Measurements from ENCODE around the gene REN.

Gene REN

GRCh38 chr1:204191456-204191855 is 25.3 kb upstream of the REN start:
- H3K27ac ChIP-seq (ENCODE audit: low read depth, low read length, poor library complexity, severe bottlenecking), result no peak overlapping the region
- no peak overlapping the region for H3K4me2 ChIP-seq (ENCODE audit: low read length)
- TF ChIP-seq CTCF (IDR thresholded peaks at IDR 0.05; ENCODE audit: low read length) (no peak), EZH2 (IDR thresholded peaks at IDR 0.05; ENCODE audit: borderline replicate concordance, low read length) (no peak)
- H3F3A ChIP-seq (ENCODE audit: insufficient read depth, low read length), result no peaks in the 10 kb centered on the region
- no peaks in the 10 kb centered on the region for H3K36me3 ChIP-seq (ENCODE audit: insufficient read depth, low read length)
- H3K4me3 ChIP-seq (ENCODE audit: low read depth, low read length, poor library complexity, severe bottlenecking), result no peak overlapping the region
- no peaks in the 10 kb centered on the region for H3K4me1 ChIP-seq (ENCODE audit: insufficient read depth, low read length, severe bottlenecking)
- H3K9me3 ChIP-seq (ENCODE audit: low read length), result no peaks in the 10 kb centered on the region
- H4K20me1 ChIP-seq (ENCODE audit: insufficient read depth, low read length), result no peaks in the 10 kb centered on the region
- no peaks in the 10 kb centered on the region for H3K79me2 ChIP-seq (ENCODE audit: insufficient read depth, low read length)
- H2AFZ ChIP-seq (ENCODE audit: low read length), result no peak overlapping the region
- H3K9me2 ChIP-seq (ENCODE audit: low read depth, low read length), result no peaks in the 10 kb centered on the region
- H3K9ac ChIP-seq (ENCODE audit: low read length), result no peak overlapping the region
- no peaks in the 10 kb centered on the region for H3K27me3 ChIP-seq (ENCODE audit: insufficient read depth, low read length)

- Histone ChIP-seq H3K27me3 (ENCODE audit: insufficient read depth, low read length) (no peaks in the 10 kb centered on the region), H3K9me3 (ENCODE audit: low read length) (no peaks in the 10 kb centered on the region), H3K4me3 (ENCODE audit: low read depth, low read length, poor library complexity, severe bottlenecking) (no peak overlapping the region), H3K9ac (ENCODE audit: low read length) (no peak overlapping the region), H4K20me1 (ENCODE audit: insufficient read depth, low read length) (no peaks in the 10 kb centered on the region), H3K9me2 (ENCODE audit: low read depth, low read length) (no peaks in the 10 kb centered on the region), H3F3A (ENCODE audit: insufficient read depth, low read length) (no peaks in the 10 kb centered on the region), H3K27ac (ENCODE audit: low read depth, low read length, poor library complexity, severe bottlenecking) (no peak overlapping the region), H3K36me3 (ENCODE audit: insufficient read depth, low read length) (no peaks in the 10 kb centered on the region), H3K4me2 (ENCODE audit: low read length) (no peak overlapping the region), H2AFZ (ENCODE audit: low read length) (no peak overlapping the region), H3K4me1 (ENCODE audit: insufficient read depth, low read length, severe bottlenecking) (no peaks in the 10 kb centered on the region), H3K79me2 (ENCODE audit: insufficient read depth, low read length) (no peaks in the 10 kb centered on the region)
- TF ChIP-seq CTCF (IDR thresholded peaks at IDR 0.05; ENCODE audit: low read length) (no peak), EZH2 (IDR thresholded peaks at IDR 0.05; ENCODE audit: borderline replicate concordance, low read length) (no peak)
These were observed 24.4 kb upstream of the REN start for GRCh38 chr1:204190212-204191211.

- no peak overlapping the region for H3K9ac ChIP-seq (ENCODE audit: low read length)
- no peaks in the 10 kb centered on the region for H3K4me1 ChIP-seq (ENCODE audit: insufficient read depth, low read length, severe bottlenecking)
- no peaks in the 10 kb centered on the region for H3K9me3 ChIP-seq (ENCODE audit: low read length)
- TF ChIP-seq EZH2 (IDR thresholded peaks at IDR 0.05; ENCODE audit: borderline replicate concordance, low read length) (no peak), CTCF (IDR thresholded peaks at IDR 0.05; ENCODE audit: low read length) (no peak)
- no peak overlapping the region for H3K27ac ChIP-seq (ENCODE audit: low read depth, low read length, poor library complexity, severe bottlenecking)
- H3K36me3 ChIP-seq (ENCODE audit: insufficient read depth, low read length), result no peaks in the 10 kb centered on the region
- H3K9me2 ChIP-seq (ENCODE audit: low read depth, low read length), result no peaks in the 10 kb centered on the region
- no peaks in the 10 kb centered on the region for H3K27me3 ChIP-seq (ENCODE audit: insufficient read depth, low read length)
- no peak overlapping the region for H3K4me3 ChIP-seq (ENCODE audit: low read depth, low read length, poor library complexity, severe bottlenecking)
- no peaks in the 10 kb centered on the region for H4K20me1 ChIP-seq (ENCODE audit: insufficient read depth, low read length)
- H3K4me2 ChIP-seq (ENCODE audit: low read length), result no peak overlapping the region
- H3F3A ChIP-seq (ENCODE audit: insufficient read depth, low read length), result no peaks in the 10 kb centered on the region
- H3K79me2 ChIP-seq (ENCODE audit: insufficient read depth, low read length), result no peaks in the 10 kb centered on the region
- no peak overlapping the region for H2AFZ ChIP-seq (ENCODE audit: low read length)
These were observed 23.0 kb upstream of the REN start for GRCh38 chr1:204188959-204189639.
